Esophagus squamous epithelium (tissue), 4 donors: ENCODE data around the gene IRF9.

Experiments used
- POLR2A ChIP-seq, 4 donors: fragments of 450-650 bp; IDR thresholded peaks; one replicate each; pipeline ENCODE4 v1.6.1; 2017; ENCODE audit warnings: antibody characterized with exemption in 4 of 4, mild to moderate bottlenecking in 4 of 4, moderate library complexity in 3 of 4
- TF ChIP-seq, protein P1 (sequence below), 6 experiments: fragments of 450-650 bp in 4 of 6; fragments of 200-600 bp in 2 of 6; sonication (generic) in 2 of 6; IDR thresholded peaks; one replicate each; pipeline ENCODE4 v1.5.1; 2016 to 2019; ENCODE audit warnings: antibody characterized with exemption in 6 of 6, mild to moderate bottlenecking in 4 of 6, moderate library complexity in 4 of 6

DNA sequence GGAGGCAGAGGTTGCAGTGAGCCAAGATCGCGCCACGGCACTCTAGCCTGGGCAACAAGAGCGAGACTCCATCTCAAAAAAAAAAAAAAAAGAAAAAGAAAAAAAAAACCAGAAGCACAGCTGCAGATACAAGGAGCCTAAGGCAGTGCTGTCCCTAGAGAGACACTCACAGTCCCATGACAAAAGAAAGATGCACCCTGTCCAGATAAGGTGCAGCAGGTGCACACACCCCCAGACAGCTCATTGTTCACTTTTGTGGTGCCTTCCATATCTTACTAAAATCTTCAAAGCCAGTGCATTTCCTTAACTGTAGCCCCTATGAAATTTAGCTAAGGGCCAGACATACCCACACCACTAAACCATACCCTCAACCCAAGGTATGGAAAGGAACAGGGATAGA, 38.6 kb upstream of the IRF9 start:
- TF ChIP-seq, protein P1, sequence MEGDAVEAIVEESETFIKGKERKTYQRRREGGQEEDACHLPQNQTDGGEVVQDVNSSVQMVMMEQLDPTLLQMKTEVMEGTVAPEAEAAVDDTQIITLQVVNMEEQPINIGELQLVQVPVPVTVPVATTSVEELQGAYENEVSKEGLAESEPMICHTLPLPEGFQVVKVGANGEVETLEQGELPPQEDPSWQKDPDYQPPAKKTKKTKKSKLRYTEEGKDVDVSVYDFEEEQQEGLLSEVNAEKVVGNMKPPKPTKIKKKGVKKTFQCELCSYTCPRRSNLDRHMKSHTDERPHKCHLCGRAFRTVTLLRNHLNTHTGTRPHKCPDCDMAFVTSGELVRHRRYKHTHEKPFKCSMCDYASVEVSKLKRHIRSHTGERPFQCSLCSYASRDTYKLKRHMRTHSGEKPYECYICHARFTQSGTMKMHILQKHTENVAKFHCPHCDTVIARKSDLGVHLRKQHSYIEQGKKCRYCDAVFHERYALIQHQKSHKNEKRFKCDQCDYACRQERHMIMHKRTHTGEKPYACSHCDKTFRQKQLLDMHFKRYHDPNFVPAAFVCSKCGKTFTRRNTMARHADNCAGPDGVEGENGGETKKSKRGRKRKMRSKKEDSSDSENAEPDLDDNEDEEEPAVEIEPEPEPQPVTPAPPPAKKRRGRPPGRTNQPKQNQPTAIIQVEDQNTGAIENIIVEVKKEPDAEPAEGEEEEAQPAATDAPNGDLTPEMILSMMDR (IDR thresholded peaks at IDR 0.05), result no peak
- TF ChIP-seq POLR2A (IDR thresholded peaks at IDR 0.05), result no peak
